CD14-positive monocyte (primary cell): ENCODE measurements around the gene INPP5A. TPM values are rescaled to one million over a fixed set of nuclear protein-coding genes. Genes with fewer than 3 reads are reported as not detected.

ENCODE experiments used
- DNase-seq, 3 donors: peaks; one replicate each; pipeline ENCODE4 v3.0.0-alpha.2; 2011 to 2022
- H2AFZ ChIP-seq: 2 replicates; pipeline ENCODE4 v1.6.0; 2012; ENCODE audit warnings: mild to moderate bottlenecking, low read depth, low read length, inconsistent platforms; ENCODE audit not compliant: insufficient read depth, poor library complexity, severe bottlenecking
- H3K27ac ChIP-seq, 2 donors: 1 replicate in 1 of 2; 2 replicates in 1 of 2; pipeline ENCODE4 v1.5.1; 2012 to 2013; ENCODE audit warnings: low read length in 2 of 2, control low read depth in 1 of 2, inconsistent platforms in 1 of 2, low read depth in 1 of 2, mild to moderate bottlenecking in 1 of 2
- H3K27me3 ChIP-seq, 2 donors: one replicate each; pipeline versions ENCODE4 v1.6.0 to v1.6.1; 2011 to 2013; ENCODE audit warnings: low read length in 2 of 2; ENCODE audit not compliant: control insufficient read depth in 2 of 2, insufficient read depth in 2 of 2
- H3K36me3 ChIP-seq, 2 donors: replicated peaks in 1 of 2; 1 replicate in 1 of 2; 2 replicates in 1 of 2; pipeline versions ENCODE4 v1.5.1 to v1.6.1; 2012 to 2013; ENCODE audit warnings: low read length in 2 of 2, control low read depth in 1 of 2, inconsistent platforms in 1 of 2, mild to moderate bottlenecking in 1 of 2; ENCODE audit not compliant: insufficient read depth in 2 of 2, control insufficient read depth in 1 of 2
- H3K4me1 ChIP-seq, 2 donors: 1 replicate in 1 of 2; 2 replicates in 1 of 2; pipeline versions ENCODE4 v1.5.1 to v1.6.1; 2012 to 2013; ENCODE audit warnings: low read length in 2 of 2, control low read depth in 1 of 2, inconsistent platforms in 1 of 2, mild to moderate bottlenecking in 1 of 2, moderate library complexity in 1 of 2; ENCODE audit not compliant: insufficient read depth in 2 of 2, control insufficient read depth in 1 of 2
- H3K4me2 ChIP-seq: replicated peaks from 2 replicates; pipeline ENCODE3; 2012; ENCODE audit warnings: low read length, moderate library complexity, mild to moderate bottlenecking; ENCODE audit not compliant: poor library complexity, severe bottlenecking; ENCODE audit errors: extremely low read depth
- H3K4me3 ChIP-seq, 3 experiments: fragments of 200-600 bp in 1 of 3; sonication (generic) in 1 of 3; replicated peaks in 1 of 3; 1 replicate in 2 of 3; 2 replicates in 1 of 3; pipeline ENCODE4 v1.5.1; 2011 to 2013; ENCODE audit warnings: low read length in 3 of 3, mild to moderate bottlenecking in 3 of 3, control low read depth in 2 of 3, low read depth in 2 of 3, inconsistent platforms in 1 of 3, moderate library complexity in 1 of 3
- H3K79me2 ChIP-seq: 2 replicates; pipeline ENCODE4 v1.6.0; 2012; ENCODE audit warnings: mild to moderate bottlenecking, control low read depth, inconsistent platforms, low read length, moderate library complexity; ENCODE audit not compliant: insufficient read depth
- H3K9ac ChIP-seq: 2 replicates; pipeline ENCODE4 v1.6.0; 2017; ENCODE audit warnings: low read length, mild to moderate bottlenecking; ENCODE audit not compliant: insufficient read depth, poor library complexity, severe bottlenecking
- H3K9me3 ChIP-seq, 2 donors: replicated peaks in 1 of 2; 1 replicate in 1 of 2; 2 replicates in 1 of 2; pipeline versions ENCODE4 v1.5.1 to v1.6.1; 2012 to 2013; ENCODE audit warnings: low read length in 2 of 2, control low read depth in 1 of 2; ENCODE audit not compliant: control insufficient read depth in 1 of 2, insufficient read depth in 1 of 2
- H4K20me1 ChIP-seq: 2 replicates; pipeline ENCODE4 v1.6.0; 2012; ENCODE audit warnings: mild to moderate bottlenecking, low read length, control low read depth, moderate library complexity; ENCODE audit not compliant: insufficient read depth
- H3K27ac Mint-ChIP-seq, 7 donors: one replicate each; pipeline ENCODE4 v1.8.0; 2020; ENCODE audit warnings: mild to moderate bottlenecking in 7 of 7, mixed read lengths in 7 of 7, moderate library complexity in 6 of 7, inconsistent platforms in 2 of 7
- H3K27me3 Mint-ChIP-seq, 3 donors: one replicate each; pipeline ENCODE4 v1.8.0; 2021 to 2022; ENCODE audit warnings: low read depth in 3 of 3, mild to moderate bottlenecking in 3 of 3, mixed read lengths in 3 of 3, moderate library complexity in 3 of 3, inconsistent platforms in 1 of 3
- H3K36me3 Mint-ChIP-seq, 2 donors: one replicate each; pipeline ENCODE4 v1.8.0; 2020; ENCODE audit warnings: mixed read lengths in 2 of 2, inconsistent platforms in 1 of 2, mild to moderate bottlenecking in 1 of 2
- H3K4me1 Mint-ChIP-seq: one replicate; pipeline ENCODE4 v1.8.0; 2020; ENCODE audit warnings: mild to moderate bottlenecking, mixed read lengths
- H3K4me3 Mint-ChIP-seq, 2 donors: one replicate each; pipeline ENCODE4 v1.8.0; 2020; ENCODE audit warnings: mild to moderate bottlenecking in 2 of 2, mixed read lengths in 2 of 2, moderate library complexity in 1 of 2
- H3K9me3 Mint-ChIP-seq, 7 donors: one replicate each; pipeline ENCODE4 v1.8.0; 2020 to 2022; ENCODE audit warnings: mixed read lengths in 7 of 7, mild to moderate bottlenecking in 6 of 7, moderate library complexity in 6 of 7, inconsistent platforms in 2 of 7
- CTCF ChIP-seq: fragments of 200-600 bp; IDR thresholded peaks from one replicate; pipeline ENCODE4 v1.8.0; 2022; ENCODE audit warnings: antibody characterized with exemption, mild to moderate bottlenecking
- whole genome bisulfite sequencing: methylation state at CpG from one replicate; pipeline ENCODE4 v1.1.5; 2013; ENCODE audit warnings: missing lambda C conversion rate; ENCODE audit not compliant: insufficient coverage; 5-methylcytosine and 5-hydroxymethylcytosine counted together
- intact Hi-C, 2 donors: fragments of 100-400 bp; cut with micrococcal nuclease; formaldehyde crosslinking; loops; one replicate each; pipeline versions ENCODE4 v1.15.0 to v1.15.1; 2023
- polyA plus RNA-seq, 3 donors: library from polyadenylated mRNA; depleted of rRNA in 1 of 3; unstranded in 2 of 3; stranded (reverse) in 1 of 3; fragments of 300-500 nt in 2 of 3; fragments of >200 nt in 1 of 3; fragmentation: Illumina TruSeq in 2 of 3; gene quantifications; 1 replicate in 2 of 3; 2 replicates in 1 of 3; pipeline ENCODE4 v1.2.3, GENCODE V29; 2012 to 2021

The INPP5A gene
- polyA plus RNA-seq, 3 donors, result 0.87 to 17.2 (median 2.9) TPM

DNA sequence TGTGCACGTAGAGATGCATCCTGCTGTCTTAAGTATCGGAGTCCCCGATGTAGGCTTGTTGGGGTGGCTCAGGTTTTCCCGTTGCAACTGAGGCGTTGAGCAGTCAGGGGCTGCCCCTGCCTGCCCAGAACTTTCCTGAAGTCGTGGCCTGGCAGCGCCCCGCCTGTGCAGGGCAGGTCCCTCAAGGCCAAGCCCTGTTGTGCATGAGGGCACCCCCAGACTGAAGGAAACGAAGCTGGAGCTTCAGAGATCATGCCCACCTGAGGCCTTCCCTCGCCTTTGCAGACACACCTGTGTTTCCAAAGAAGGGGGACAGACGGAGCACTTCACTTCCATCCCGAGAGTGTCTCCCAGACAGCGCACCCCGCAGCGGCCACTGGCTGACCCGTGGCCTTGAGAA, 127.3 kb downstream of the INPP5A start:
- no peak overlapping the region for H2AFZ ChIP-seq
- H3K36me3 Mint-ChIP-seq, result peaks cover 32 to 47% of the 10 kb centered on the region in 2 donors
- H3K36me3 ChIP-seq, result peaks cover 7 to 35% of the 10 kb centered on the region in 2 donors
- DNase-seq, result no peak
- no peaks in the 10 kb centered on the region for H3K9me3 ChIP-seq
- H3K27me3 ChIP-seq, result no peaks in the 10 kb centered on the region
- TF ChIP-seq CTCF, result no peak
- H3K27ac ChIP-seq, result no peak overlapping the region
- H3K4me3 Mint-ChIP-seq, result no peak overlapping the region
- peak overlapping the region in 1 of 7 donors; percentile 42 for H3K27ac Mint-ChIP-seq
- intact Hi-C loops, result no loop called here
- no peak overlapping the region for H3K9ac ChIP-seq
- H3K4me3 ChIP-seq, result no peak overlapping the region
- H3K9me3 Mint-ChIP-seq, result peaks cover 0 to 3% (median 0%) of the 10 kb centered on the region in 7 donors
- no peaks in the 10 kb centered on the region for H3K27me3 Mint-ChIP-seq
- 96% methylated on average over 16 of the region's 16 CpGs for WGBS
- H3K79me2 ChIP-seq, result no peaks in the 10 kb centered on the region
- peaks cover 8% of the 10 kb centered on the region for H4K20me1 ChIP-seq
- H3K4me1 Mint-ChIP-seq, result peaks cover 2% of the 10 kb centered on the region
- H3K4me2 ChIP-seq, result no peak overlapping the region
- H3K4me1 ChIP-seq, result no peaks in the 10 kb centered on the region

DNA sequence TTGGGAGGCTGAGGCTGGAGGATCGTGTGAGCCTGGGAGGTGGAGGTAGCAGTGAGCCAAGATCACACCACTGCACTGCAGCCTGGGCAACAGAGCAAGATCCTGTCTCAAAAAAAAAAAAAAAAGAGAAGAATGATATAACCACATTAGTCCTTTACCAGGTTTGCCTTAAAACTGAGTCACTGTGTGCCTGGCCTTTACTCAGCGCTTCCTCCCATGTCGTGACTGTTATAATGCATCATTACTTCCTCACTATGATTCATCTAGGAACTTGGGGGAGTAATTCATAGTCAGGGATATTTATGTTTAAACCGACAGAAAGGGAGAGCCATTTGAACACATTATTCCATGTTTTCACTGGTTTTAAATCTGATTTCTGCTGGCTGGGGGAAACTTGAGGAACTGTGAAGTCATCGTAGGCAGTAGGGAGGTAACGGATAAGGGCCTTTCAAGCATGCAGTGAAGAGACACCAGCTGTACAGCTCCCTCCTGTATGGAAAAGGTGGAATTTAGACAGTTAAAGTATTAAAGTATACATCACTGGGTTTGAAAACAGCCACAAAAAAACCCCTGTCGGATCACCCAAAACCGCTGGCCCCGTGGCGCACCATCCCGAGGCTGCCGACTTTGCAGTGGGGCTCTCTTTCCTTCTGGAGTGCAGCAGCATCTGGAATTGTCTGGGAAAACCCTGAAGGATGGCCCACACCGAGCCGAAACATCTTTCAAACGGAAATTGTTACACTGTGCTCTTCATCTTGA, 128.5 kb downstream of the INPP5A start:
- Histone ChIP-seq H3K79me2 (no peaks in the 10 kb centered on the region), H3K9ac (no peak overlapping the region), H3K27me3 (no peaks in the 10 kb centered on the region), H3K27ac (peak overlapping the region in 1 of 2 donors; percentile 37), H4K20me1 (peaks cover 12% of the 10 kb centered on the region), H3K9me3 (no peaks in the 10 kb centered on the region), H2AFZ (no peak overlapping the region), H3K4me1 (no peaks in the 10 kb centered on the region), H3K4me3 (no peak overlapping the region), H3K36me3 (peaks cover 2 to 23% of the 10 kb centered on the region in 2 donors), H3K4me2 (no peak overlapping the region)
- TF ChIP-seq CTCF, result no peak
- Mint-ChIP-seq H3K36me3 (peaks cover 20 to 43% of the 10 kb centered on the region in 2 donors), H3K27ac (peak overlapping the region in 6 of 7 donors; percentile 12 to 83 (median 68)), H3K9me3 (peaks cover 0 to 4% (median under 1%) of the 10 kb centered on the region in 7 donors), H3K4me1 (peaks cover 2% of the 10 kb centered on the region), H3K4me3 (no peak overlapping the region), H3K27me3 (no peaks in the 10 kb centered on the region)
- intact Hi-C loops, result no loop called here
- DNase-seq, result peak; percentile 34 to 91 (median 71)
- WGBS, result 98% methylated on average over 7 of the region's 15 CpGs
